ENCODE data around the gene SNHG17. TPM values are rescaled to one million over a fixed set of nuclear protein-coding genes. Genes with fewer than 3 reads are reported as not detected.

The SNHG17 gene
- total RNA-seq, 1 experiment from 2014 or later: 24.2 TPM

DNA sequence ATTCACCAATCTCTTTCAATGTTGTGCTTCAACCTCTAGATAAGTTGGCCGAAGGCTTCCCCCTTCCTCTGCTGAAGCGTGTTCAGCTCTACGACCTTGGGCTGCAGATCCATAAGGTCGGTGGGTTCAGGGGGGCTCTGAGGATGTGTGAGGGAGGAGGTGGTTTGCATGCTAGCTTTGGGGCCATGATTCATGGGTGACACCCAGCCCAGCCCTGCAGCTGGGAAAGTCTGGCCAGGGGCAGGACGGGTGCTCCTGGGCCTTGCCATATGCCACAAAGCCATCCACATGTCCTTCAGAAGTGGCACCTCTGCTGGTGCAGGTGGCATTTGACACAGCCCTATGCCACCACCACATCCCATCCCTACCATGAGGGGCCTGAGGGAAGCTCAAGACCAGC is 61.2 kb downstream of the SNHG17 start:
- no peak for DNase-seq (ENCODE audit: low read depth)

DNA sequence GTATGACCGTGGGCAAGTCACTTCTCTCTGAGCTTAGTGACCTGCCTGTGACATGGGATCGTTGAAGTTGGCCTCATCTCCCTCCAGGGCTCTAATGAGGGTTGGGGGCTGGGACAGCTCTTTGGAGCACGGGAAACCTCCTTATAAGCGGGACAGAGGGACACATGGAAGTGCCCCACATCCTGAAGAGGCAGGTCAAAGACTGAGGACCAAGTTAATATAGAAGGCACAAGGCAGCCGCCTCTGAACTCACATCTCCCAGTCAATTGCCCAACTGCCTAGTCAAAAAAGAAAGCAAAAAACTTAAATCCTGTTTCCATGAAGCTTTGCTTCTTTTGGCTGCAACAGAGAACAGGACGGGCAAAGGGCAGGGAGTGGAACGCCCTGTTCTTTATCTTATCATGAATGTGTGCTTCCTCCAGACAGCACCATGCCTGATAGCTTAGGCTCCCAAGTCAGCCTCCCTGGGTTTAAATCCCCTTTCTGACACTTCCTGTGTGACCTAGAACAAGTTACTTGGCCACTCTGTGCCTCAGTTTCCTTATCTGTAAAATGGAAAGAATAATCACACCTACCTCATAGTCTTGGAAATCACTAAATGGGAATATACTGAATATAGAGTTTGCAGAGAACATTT is 61.8 kb downstream of the SNHG17 start:
- DNase-seq (ENCODE audit: low read depth): no peak

DNA sequence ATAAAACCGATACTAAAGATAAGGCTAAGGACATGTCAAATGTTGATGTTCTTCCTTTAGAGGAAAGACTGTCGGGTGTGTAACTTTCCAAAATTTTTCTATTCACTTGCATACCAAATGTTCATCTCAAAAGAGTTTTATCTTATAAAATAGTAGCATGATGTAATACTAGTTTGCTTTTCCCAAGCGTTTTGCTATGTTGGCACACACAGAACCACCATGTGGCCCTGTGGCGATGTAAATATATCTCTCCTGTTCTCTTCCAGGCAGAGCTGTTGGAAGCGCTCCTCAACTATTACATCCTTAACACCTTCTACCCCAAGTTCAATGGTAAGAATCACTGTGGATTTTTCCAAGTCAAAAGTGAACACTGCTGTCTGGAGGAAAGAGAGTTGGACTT is 62.3 kb downstream of the SNHG17 start:
- no peak for DNase-seq (ENCODE audit: low read depth)

Other genes with a start within 250 kb of the SNHG17 start
- 0.30 and 1.0 TPM in 2 replicates for gene KIAA1755, start 174.6 kb downstream of the SNHG17 start, total RNA-seq (2014; rRNA removed; shearing (Covaris generic))
- gene BPI, start 131.2 kb downstream of the SNHG17 start, total RNA-seq (2014; rRNA removed; shearing (Covaris generic)): 0.09 TPM in 1 of 2 replicates, not detected in the other
- not detected in 2 replicates for gene LBP, start 88.8 kb downstream of the SNHG17 start, total RNA-seq (2014; rRNA removed; shearing (Covaris generic))
- gene RALGAPB, start 37.5 kb upstream of the SNHG17 start, total RNA-seq (2014; rRNA removed; shearing (Covaris generic)): 14.1 and 17.8 TPM in 2 replicates
- gene ADIG, start 145.9 kb upstream of the SNHG17 start, total RNA-seq (2014; rRNA removed; shearing (Covaris generic)): not detected in 2 replicates
- not detected in 2 replicates for gene ARHGAP40, start 166.5 kb upstream of the SNHG17 start, total RNA-seq (2014; rRNA removed; shearing (Covaris generic))

Data from Daoy (cell line).